ENCODE data around the gene TDRD5. TPM values are rescaled to one million over a fixed set of nuclear protein-coding genes. Genes with fewer than 3 reads are reported as not detected.

Gene TDRD5
- total RNA-seq, 1 experiment from 2014 or later, result not detected

- H3K27ac Mint-ChIP-seq (ENCODE audit: low read depth, unreplicated experiment), result no peak overlapping the region
- H3K27me3 Mint-ChIP-seq (ENCODE audit: insufficient read depth, unreplicated experiment), result peaks cover 27% of the 10 kb centered on the region
- ChIA-PET POLR2A (interaction anchor here (4.3 kb wide), 1 partner anchor 103 kb away, joined by 40 read pairs; no protein-coding TSS in a partner anchor), CTCF (interaction anchor here (0.8 to 49.8 kb wide), 13 partner anchors 8 to 776 kb away, joined by 3 to 2115 read pairs (median 13); no protein-coding TSS in a partner anchor)
- no peaks in the 10 kb centered on the region for H3K36me3 Mint-ChIP-seq (ENCODE audit: insufficient read depth, unreplicated experiment)
- H3K4me1 Mint-ChIP-seq (ENCODE audit: insufficient read depth, unreplicated experiment), result no peaks in the 10 kb centered on the region
- DNase-seq (ENCODE audit: unreplicated experiment), result no peak
- TF ChIP-seq CTCF (IDR thresholded peaks at IDR 0.05; ENCODE audit: unreplicated experiment), result no peak
- no peak overlapping the region for H3K4me3 Mint-ChIP-seq (ENCODE audit: unreplicated experiment)
- no peaks in the 10 kb centered on the region for H3K9me3 Mint-ChIP-seq (ENCODE audit: unreplicated experiment)
- intact Hi-C loops (cut with micrococcal nuclease), result loop anchor here (2.0 to 10.0 kb wide), 3 partner anchors 471 to 1157 kb away; no protein-coding TSS in a partner anchor
- BruUV-seq (replicated peaks), result no TSS peak
These were observed 115.8 kb downstream of the TDRD5 start for GRCh38 chr1:179707406-179707805.

- intact Hi-C loops (cut with micrococcal nuclease), result loop anchor here (10.0 kb wide), 1 partner anchor 1156 kb away; no protein-coding TSS in a partner anchor
- H3K4me3 Mint-ChIP-seq (ENCODE audit: unreplicated experiment), result no peak overlapping the region
- peaks cover 17% of the 10 kb centered on the region for H3K27me3 Mint-ChIP-seq (ENCODE audit: insufficient read depth, unreplicated experiment)
- no peaks in the 10 kb centered on the region for H3K36me3 Mint-ChIP-seq (ENCODE audit: insufficient read depth, unreplicated experiment)
- no peaks in the 10 kb centered on the region for H3K4me1 Mint-ChIP-seq (ENCODE audit: insufficient read depth, unreplicated experiment)
- DNase-seq (ENCODE audit: unreplicated experiment), result no peak
- POLR2A ChIA-PET, result no interaction called here
- H3K9me3 Mint-ChIP-seq (ENCODE audit: unreplicated experiment), result no peaks in the 10 kb centered on the region
- no peak overlapping the region for H3K27ac Mint-ChIP-seq (ENCODE audit: low read depth, unreplicated experiment)
- no peak for TF ChIP-seq CTCF (IDR thresholded peaks at IDR 0.05; ENCODE audit: unreplicated experiment)
- CTCF ChIA-PET, result interaction anchor here (0.6 to 49.8 kb wide), 11 partner anchors 8 to 316 kb away, joined by 3 to 2115 read pairs (median 4); no protein-coding TSS in a partner anchor
- no TSS peak for BruUV-seq (replicated peaks)
These were observed 117.0 kb downstream of the TDRD5 start for GRCh38 chr1:179708434-179709195.

- no peaks in the 10 kb centered on the region for H3K36me3 Mint-ChIP-seq (ENCODE audit: insufficient read depth, unreplicated experiment)
- H3K4me1 Mint-ChIP-seq (ENCODE audit: insufficient read depth, unreplicated experiment), result no peaks in the 10 kb centered on the region
- no peak for DNase-seq (ENCODE audit: unreplicated experiment)
- no peak for TF ChIP-seq CTCF (IDR thresholded peaks at IDR 0.05; ENCODE audit: unreplicated experiment)
- peaks cover 9% of the 10 kb centered on the region for H3K9me3 Mint-ChIP-seq (ENCODE audit: unreplicated experiment)
- intact Hi-C loops (cut with micrococcal nuclease), result loop anchor here (10.0 kb wide), 1 partner anchor 1155 kb away; no protein-coding TSS in a partner anchor
- POLR2A ChIA-PET, result interaction anchor here (0.7 to 1.7 kb wide), 3 partner anchors 98 to 109 kb away, joined by 3 to 6 read pairs (median 3); no protein-coding TSS in a partner anchor
- H3K4me3 Mint-ChIP-seq (ENCODE audit: unreplicated experiment), result no peak overlapping the region
- no peak overlapping the region for H3K27ac Mint-ChIP-seq (ENCODE audit: low read depth, unreplicated experiment)
- CTCF ChIA-PET, result interaction anchor here (0.6 to 49.8 kb wide), 16 partner anchors 9 to 469 kb away, joined by 3 to 2115 read pairs (median 4); no protein-coding TSS in a partner anchor
- H3K27me3 Mint-ChIP-seq (ENCODE audit: insufficient read depth, unreplicated experiment), result peaks cover 11% of the 10 kb centered on the region
- BruUV-seq (replicated peaks), result no TSS peak
These were observed 118.3 kb downstream of the TDRD5 start for GRCh38 chr1:179709841-179710329.

GRCh38 chr1:179714159-179714558 lies 122.5 kb downstream of the TDRD5 start:
- CTCF ChIA-PET, result interaction anchor here (0.5 to 49.8 kb wide), 3 partner anchors 8 to 358 kb away, joined by 3 to 2115 read pairs (median 20); no protein-coding TSS in a partner anchor
- H3K27me3 Mint-ChIP-seq (ENCODE audit: insufficient read depth, unreplicated experiment), result peaks cover 11% of the 10 kb centered on the region
- H3K4me1 Mint-ChIP-seq (ENCODE audit: insufficient read depth, unreplicated experiment), result no peaks in the 10 kb centered on the region
- H3K36me3 Mint-ChIP-seq (ENCODE audit: insufficient read depth, unreplicated experiment), result no peaks in the 10 kb centered on the region
- no peak overlapping the region for H3K4me3 Mint-ChIP-seq (ENCODE audit: unreplicated experiment)
- no peak overlapping the region for H3K27ac Mint-ChIP-seq (ENCODE audit: low read depth, unreplicated experiment)
- intact Hi-C loops (cut with micrococcal nuclease), result no loop called here
- H3K9me3 Mint-ChIP-seq (ENCODE audit: unreplicated experiment), result peaks cover 48% of the 10 kb centered on the region
- POLR2A ChIA-PET, result no interaction called here
- no peak for DNase-seq (ENCODE audit: unreplicated experiment)
- no peak for TF ChIP-seq CTCF (IDR thresholded peaks at IDR 0.05; ENCODE audit: unreplicated experiment)
- BruUV-seq (replicated peaks), result no TSS peak
